Kidney glomerular epithelial cell (primary cell): Measurements from ENCODE around the gene CNMD.

Source experiments
- DNase-seq: peaks from one replicate; lab custom pipeline; 2025; lab: John Stamatoyannopoulos, UW

Gene CNMD

DNA sequence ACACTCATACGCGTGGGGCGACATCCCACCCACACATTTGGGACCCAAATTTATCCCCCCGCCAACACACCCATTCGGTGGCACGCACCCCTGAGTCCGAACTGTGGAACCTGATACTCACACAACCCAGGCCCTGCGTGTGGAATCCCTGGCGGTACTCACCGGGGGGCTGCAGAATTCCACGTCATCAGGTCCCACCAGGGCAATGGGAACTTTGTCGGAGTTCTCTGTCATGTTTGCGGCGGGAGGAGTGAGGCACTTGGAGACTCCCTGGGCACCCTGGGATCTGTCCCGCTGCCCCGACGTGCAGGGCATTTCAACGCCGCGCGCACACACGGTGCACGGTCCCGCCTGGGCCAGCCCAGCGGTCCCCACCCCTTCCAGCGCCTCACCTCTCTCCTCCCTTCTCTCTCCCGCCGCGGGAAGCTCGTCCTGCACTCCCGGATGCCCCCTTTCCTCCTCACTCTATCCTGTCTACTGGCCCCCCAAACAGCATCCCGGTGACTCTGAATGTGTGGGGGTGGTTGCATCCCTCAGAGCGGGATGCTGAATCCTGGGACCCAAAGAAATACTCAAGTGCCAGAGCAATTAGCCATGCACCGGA, at the start of gene CNMD:
TSS of gene CNMD (minus strand) at position 353 of the 604 bp plus-strand sequence. CDS start at position 234, 119 bp downstream.
- no peak for DNase-seq

DNA sequence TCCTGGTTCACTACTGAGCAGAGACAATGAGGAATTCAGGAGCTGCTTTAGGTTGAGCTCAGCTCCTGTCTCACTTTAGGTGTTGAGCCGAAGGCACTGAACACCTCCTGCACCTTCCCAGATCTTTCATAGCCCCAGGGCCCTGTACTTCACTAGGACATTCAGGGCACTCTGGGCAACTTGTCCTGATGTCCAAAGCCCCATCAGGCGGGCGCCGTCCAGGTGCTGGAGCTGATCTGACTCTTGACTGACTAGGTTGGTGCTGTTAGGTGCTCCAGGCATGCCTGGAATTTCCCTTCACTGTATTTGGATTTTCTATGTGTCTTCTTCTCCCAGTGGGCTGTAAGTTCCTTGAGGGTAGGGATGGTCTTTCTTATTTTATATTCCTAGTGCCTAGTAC, 48.4 kb upstream of the CNMD start:
- DNase-seq: no peak

DNA sequence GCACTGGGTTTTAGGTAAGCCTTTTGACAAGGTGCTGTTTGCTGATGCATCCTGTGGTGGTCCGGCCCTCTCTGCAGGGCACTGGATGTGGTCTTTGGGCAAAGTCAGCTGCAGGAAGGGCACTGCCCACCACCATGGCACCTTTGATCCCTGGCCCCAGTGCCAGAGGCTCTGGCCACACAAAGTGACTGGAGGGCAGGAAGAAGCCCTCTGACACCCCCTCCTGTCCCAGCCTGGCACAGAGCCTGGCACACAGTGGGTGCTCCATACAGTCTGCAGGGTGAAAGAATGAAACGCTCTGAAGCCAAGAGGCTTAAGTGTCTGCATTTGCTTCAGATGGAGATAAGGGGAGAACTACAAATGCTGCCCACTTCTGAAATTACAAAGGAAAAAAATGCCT, 47.6 kb upstream of the CNMD start:
- DNase-seq: no peak

DNA sequence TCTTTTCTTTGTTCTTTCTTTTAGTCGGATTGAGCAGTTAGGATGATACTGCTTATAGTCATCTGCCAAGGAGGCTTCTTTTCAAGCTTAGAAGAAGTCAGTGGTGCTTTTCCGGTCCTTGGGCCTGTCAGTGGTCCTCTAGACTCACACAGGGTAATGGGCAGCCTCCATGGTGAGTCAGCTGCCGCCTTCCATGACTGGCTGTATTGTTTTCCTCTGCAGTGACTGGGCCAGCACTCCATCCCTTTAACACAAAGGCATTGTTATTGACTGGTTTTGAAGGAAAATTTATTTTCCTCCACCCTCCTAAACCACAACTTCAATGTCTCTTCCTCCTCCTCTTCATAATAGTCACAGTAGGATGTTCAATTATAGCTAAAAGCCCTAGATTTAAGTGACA, 47.1 kb upstream of the CNMD start:
- DNase-seq: peak; percentile 14

DNA sequence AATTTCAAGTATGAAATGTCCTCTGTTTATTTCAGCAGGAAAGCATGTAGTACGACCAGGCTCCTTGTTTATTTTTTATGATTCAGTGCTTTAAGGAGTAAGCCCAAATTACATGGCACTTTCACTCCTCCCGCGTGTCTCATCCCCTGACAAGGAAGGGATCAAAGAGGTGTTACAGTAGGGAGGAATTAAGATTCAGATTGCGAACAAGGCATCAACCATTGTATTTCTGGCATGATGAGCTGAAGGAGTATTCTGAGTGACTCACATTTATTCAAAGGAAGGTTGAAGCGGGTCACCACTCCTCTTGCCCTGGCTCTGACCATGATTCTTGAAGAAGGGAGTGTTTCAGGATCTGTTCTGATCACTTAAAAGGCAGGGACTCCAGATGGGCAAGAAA, 46.1 kb upstream of the CNMD start:
- peak; percentile 90 for DNase-seq

DNA sequence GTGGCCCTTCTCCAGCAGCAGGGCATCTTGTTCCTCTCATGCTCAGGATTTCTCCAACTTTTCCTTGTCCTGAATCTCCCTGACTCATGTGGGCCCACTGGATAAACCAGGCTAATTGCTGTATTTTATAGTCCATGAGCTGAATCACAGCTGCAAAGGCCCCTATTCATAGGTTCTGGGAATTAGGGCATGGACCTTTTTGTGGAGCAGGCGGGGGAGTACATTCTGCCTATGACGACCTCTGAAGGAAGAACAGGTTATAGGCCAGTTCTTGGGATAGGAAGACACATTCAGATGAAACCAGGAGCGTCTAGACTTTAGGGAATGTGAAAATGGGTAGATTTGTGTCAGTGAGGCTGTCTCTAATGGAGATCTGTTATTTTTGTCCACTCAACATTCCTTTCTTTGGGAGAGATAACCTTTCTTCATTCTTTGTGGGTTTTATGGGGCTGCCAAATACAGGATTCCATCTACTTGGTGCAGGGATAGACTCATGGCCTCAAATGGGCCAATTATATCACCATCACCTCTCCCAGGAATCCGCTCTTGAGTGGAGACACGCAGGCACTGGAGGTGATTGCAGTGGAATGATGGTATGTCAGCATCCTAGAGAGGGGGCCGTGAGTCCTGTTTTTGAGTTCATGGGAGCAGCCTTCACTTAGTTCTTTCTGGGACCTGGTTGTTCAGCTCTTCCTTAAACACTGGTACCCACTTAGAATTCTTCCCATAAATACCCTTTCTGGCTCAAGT, 45.1 kb upstream of the CNMD start:
- peak; percentile 40 for DNase-seq

DNA sequence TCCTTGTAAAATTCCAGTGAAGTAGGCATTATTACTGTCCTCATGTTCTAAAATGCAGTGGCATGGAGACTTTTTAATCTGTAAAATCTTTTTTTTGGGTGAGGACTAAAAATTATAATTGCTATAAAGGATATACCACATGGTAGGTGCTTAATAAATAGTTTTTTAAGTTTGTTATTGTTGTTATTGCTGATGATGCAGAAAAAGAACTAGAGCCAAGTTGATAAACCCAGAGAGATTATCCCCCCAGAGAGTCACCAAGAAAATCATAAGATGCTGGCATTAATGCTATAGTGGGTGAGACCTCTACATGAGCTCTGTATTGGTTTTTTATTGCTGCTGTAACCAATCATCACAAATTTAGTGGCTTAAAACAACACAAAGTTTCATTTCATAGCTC, 44.3 kb upstream of the CNMD start:
- DNase-seq: no peak

DNA sequence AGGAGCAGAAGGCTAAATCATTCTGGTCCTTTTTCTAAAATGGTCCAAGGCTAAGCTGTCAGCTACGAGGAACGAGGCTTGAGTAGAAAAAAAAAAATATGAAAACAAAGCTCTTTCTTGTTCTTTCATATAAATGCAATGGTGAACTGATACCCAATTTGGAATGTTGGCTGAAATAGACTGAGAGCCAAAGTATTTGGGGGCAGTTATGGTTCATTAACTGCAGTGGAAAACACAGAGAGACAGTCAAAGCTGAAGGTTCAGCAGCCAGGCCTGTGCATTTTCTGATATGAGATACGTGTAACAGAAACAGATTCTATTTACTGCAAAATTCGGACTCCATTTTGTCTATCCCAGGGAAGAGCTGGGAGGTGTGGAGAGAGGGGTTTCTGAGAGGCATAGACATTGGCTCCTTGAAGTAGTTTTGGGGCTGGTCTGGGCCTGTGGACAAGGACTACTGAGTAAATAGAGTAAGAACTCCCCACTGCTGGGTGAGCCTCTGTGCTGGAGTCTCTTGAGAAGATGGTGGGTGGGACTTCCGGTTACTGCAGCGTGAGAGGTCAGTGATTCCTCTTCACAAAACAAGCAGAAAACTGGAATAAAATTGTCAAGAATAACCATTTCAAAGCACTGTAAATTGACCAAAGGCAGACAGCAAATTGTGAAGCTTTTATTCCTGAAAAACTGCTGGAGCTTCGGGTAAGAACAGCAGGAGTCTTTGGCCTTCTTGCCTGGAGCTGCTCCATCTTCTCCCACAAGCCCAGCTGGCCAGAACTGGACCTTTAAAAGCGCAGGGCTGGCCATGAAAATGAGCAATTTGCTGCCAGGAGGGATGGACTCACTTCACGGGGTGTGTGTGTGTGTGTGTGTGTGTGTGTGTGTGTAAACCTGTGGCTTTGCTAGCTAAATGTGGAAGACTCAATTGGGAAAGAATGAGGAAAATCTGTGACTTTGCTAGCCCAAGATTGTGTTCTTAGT, 43.1 kb upstream of the CNMD start:
- peak; percentile 19 for DNase-seq

DNA sequence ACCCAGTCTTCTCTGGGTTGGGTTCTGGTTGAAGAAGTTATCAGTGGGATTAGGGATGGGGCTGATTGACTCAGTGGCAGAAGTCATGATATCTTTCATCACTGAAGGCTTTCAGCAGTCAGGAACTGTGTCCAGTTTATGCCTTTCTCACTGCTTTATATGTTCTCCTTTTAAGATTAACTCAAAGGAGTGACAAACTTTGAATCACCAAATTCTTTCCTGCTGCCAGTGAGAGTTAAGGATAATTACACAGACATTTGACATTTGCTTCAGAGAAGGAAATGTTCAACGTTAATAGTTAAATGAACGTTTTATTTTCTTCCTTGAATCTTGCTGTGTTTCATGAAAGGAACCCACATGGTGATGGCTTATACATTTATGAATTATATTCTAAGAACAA, 41.0 kb upstream of the CNMD start:
- peak; percentile 38 for DNase-seq

DNA sequence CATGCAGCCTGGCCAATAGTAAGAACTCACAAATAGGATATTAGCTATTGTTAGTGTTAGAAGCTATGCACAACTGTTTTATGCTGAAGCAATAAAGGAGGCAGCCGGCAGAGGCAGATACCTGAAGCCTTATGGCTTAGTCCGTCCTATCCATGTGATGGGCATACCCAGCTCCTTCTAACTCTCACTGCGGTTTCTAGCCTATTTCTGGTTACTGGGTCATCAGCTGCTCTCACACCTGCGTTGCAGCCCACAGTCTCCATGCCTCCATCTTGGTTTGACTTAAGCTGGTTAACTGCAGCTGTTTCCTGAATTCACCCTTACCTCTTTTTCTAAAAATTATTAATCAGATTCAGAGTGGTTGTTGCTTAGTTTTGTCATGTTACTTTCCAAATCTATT, 40.5 kb upstream of the CNMD start:
- DNase-seq: no peak

DNA sequence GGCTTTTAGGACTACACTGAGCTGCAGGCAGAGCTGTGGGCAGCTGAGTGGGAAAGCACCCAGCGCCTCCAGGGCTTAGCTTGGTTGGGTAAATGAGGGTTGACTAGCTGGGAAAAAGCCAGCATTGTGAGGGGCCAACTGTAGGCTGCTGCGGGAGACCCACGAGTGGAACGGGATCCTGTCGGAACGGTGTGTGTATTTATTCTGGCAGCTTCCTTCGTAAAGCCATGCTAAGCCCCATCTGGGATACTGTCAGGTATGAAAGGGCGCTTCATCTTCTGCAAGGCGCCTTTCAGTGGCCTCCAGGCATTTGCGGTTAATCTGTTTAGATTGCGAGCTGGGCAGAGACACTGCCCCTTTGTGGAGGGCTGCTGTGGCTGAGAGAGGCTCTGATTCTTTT, 39.5 kb upstream of the CNMD start:
- no peak for DNase-seq

DNA sequence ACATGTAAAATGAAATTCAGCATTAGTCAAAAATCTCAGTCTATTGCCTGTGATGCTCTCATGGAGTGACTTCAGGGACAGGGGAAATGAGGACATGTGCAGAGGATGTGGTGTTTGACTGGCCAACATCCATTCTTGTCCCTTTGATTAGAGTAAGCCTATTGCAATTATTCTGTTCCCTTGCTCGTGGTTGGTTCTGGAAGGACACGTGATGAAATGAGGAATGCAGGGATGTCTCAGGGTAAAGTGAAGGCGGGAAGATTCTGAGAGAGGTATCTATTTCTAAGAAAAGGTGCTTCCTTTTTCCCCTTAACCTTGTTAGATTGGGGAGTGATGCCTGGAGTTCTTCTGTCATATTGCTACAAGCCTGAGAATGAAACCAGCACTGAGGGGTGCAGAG, 37.1 kb upstream of the CNMD start:
- DNase-seq: no peak

DNA sequence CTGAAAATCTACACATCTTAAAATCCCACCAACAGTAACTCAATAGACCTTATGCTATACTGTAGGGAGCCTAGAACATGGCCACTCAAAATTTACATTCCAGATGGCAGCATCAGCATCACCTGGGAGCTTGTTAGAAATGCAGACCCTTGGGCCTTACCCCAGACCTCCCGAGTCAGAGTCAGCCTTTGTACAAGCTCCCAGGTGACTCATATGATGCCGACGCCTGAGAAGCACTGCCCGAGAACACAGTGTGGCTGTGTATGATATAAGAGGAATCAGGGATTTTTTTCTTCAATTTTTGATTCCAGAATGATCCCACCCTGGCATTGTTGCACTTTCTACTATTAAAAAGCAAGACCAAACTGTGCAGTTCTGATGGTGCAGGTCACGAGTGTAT, 35.9 kb upstream of the CNMD start:
- no peak for DNase-seq

DNA sequence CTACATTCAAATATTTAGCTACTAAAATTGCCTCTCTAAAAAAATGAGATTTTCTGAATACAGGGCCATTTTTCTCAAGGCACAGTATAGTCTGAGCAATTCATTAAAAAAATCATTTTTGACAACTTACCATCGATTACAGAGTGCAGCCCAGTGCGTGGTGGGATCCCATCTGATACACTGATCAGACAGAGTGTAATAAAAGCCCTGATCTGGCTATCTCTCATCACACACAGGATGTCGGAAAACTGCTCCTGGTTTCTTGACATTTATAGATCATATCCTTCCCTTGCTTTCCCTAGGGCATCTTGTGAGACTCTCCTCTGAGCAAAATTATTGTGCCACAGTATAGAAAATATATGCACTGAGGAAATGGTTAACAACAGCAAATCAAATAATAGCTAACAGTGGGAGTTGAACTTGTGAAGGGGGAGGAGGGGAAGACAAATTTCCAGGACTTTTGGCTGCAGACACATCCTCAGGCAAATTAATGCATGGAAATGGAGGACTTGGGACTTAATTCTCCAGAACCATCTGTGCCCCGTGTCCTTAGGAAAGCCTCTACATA, 28.4 kb upstream of the CNMD start:
- no peak for DNase-seq

DNA sequence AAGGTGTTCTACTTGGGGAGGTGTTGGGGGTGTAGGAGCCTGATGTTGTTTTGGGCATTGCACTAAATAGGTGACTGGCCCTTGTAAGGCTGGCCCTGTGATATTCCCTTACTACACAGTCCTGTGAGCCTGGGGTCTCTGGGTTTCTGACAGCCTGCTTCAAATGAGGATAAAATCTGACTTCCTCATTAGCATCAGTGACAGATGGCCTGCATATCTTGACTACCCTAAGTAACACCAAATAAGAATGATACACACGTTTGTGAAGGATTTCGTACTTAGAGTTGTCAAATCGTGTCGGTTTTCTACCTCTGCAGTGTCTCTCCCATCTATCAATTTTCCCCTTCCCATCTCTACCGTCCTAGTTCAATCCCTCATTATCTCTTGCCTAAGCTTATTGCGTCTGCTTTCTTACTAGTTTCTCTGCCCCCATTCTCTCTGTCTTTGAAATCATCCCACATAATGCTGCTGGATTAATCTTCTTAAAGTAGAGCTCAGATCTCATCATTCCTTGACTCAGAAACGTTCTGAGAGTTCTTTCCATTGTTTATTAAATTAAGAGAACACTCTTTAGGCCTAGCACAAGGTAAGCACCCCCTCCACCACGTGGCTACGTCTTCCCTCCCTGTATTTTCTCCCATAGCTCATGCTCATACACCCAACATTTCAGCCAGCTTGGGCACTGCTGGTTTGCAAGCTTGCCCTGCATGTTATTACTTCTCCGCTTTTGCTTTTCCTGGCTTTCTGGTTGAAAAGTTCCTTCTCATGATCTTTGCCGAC, 26.2 kb upstream of the CNMD start:
- no peak for DNase-seq

DNA sequence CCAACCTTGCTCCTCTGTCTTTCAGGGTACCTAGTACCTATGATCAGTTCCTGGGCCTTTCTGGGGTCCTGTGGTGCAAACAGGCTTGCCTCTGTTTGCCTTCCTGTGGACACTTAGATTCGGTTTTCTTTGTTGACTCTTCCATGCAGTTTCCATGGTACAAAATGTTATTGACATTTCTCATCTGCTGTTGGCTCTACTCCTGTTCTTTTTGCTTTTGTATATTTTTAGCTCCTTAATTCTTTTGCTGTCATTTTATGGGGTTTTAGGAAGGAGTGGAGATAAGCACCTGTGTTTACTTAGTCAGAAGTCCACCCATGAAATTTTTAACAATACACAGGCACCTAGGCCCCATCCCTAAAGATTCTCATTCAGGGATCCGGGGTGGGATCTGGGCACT, 20.5 kb upstream of the CNMD start:
- DNase-seq: no peak

DNA sequence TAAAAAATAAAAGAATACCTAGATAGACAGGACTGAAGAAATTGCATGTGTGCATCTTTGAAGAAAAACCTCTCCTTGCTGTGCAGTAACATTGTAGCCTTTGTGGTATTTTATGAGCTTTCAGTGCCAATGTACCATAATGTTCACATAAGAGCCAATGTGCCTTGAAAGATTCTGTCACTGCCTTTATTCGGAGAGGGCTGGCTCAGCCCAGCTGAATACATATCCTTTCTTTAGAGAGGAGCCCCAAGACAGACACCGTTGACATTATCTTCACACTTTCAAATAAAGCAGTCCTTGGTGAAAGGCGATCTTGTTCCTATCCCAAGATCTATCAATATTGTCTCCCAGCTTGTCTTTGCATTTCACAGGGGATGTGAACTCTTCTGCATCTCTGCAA, 18.5 kb upstream of the CNMD start:
- DNase-seq: no peak

DNA sequence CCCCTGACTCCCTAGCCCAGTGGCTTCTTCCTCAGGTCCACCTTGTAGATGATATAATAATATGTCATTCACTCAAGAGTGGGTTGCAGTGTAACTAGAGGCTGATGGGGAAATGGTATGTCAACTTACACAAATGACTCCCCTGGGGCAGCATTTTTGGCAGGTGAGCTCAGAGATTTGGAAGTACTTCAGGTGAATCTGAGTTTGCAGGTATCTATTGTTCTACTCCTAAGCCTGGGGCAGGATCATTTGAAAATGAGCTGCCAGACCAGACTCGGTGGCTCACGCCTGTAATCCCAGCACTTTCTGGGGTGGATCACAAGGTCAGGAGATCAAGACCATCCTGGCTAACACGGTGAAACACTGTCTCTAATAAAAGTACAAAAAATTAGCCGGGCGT, 11.6 kb upstream of the CNMD start:
- DNase-seq: no peak

DNA sequence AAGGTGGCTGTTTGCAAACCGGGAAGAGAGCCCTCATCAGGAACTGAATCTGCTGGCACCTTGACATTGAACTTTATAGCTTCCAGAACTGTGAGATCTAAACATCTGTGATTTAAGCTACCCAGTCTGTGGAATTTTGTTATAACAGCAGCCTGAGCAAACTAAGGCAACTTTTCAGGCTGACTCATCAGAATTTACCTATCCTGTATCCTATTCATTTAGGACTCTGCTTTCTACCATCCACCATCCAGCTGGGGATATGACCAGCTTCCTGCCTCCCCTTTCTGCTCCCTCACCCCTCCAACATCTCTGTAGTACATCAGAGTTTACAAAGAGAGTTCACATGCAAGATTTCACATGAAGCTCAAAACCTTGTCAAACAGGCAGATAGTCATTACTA, 11.1 kb upstream of the CNMD start:
- no peak for DNase-seq

DNA sequence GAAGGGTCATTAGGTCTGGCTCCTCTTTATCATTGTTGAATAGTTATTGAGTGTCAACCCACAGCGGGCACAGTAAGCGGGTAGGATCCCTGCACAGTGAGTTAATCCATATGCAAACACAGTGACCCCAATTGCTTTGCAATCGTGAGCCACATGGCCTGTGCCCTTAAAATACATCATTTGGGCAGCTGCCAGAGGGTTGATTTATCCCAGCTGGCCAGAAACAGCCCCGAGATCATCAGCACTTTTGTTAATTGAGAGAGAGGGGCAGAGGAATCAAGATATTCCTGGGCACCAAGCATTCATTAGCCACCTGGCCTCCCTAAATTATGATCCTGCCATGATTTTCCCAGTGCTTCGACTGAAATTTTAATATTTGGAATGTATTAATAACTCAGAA, 9.8 kb upstream of the CNMD start:
- no peak for DNase-seq

DNA sequence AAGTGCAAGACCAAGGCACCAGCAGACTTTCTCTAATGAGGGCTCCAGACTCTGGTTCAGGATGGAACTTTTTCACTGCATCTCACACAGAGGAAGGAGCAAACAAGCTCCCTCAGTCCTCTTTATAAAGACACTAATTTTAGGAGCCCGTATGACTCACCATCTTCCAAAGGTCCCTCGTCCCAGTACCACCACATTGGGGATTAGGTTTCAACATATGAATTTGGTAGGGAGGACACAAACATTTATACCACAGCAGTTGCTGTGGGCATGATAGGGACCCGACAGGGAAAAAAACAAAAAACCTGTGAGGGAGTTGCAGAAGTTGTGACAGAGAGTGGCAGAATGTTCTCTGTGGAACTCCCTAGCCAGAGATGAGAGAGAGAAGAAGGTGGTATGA, 6.5 kb upstream of the CNMD start:
- no peak for DNase-seq
